8988T (cell line): ENCODE results near the gene TRIAP1.

ENCODE experiments used
- DNase-seq: peaks from one replicate; pipeline ENCODE4 v3.0.0; 2011

TRIAP1 gene

DNA sequence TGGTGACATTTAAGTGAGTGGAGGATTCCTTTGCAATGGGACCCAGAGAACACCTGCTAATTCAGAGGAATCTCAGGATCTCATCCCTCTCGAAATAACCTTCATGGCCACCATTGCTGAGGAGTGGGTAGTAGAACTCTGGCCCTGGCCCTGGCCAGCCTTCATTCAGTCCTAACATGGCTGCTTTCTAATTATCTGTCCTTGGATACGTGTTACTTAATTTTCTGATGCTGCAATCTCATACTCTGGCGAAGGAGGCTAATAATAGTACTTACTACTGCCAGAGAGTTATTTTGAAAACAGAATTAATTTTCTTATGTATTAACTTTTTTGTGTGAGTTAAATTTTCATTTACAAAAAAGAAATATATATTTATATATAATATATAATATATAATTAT is 20.4 kb downstream of the TRIAP1 start:
- no peak for DNase-seq

DNA sequence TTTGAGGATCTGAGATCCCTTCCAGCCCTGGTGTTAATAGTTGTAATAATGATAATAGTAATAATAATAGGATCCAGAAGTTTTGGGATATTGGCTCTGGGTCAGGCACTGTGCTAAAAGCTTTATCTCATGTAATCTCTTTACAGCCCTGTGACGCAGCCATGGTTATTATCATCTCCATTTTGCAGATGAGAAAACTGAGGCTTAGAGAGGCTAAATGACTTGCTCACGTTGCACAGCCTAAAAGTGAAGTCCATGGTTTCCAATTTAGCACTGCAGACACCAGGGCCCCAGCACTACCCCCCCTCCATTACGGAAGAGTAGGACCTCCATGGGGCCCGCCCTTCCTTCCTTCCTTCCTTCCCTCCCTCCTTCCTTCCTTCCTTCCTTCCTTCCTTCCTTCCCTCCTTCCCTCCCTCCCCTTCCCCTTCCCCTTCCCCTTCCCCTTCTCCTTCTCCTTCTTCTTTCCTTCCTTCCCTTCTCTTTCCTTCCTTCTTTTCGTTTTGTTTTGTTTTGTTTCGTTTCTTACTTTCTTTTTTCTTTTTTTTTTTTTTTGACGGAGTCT is 23.2 kb downstream of the TRIAP1 start:
- no peak for DNase-seq

DNA sequence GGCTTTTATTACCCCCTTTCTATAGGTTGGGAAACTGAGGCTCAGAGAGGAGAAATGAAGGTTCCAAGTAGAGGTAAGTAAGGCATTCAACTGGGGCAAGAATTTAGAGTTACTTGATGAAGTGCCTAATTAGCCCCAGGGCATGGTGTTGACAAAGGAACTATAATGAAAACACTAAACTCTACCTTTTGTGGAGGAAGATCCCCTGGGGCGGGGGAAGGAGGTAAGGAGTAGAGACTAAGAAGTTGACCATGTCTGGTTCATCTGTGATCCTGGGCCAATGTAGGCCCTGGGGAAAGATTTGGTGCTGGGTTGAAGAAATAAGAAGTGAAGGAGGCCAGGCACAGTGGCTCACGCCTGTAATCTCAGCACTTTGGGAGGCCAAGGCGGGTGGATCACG is 24.5 kb downstream of the TRIAP1 start:
- DNase-seq, result no peak

DNA sequence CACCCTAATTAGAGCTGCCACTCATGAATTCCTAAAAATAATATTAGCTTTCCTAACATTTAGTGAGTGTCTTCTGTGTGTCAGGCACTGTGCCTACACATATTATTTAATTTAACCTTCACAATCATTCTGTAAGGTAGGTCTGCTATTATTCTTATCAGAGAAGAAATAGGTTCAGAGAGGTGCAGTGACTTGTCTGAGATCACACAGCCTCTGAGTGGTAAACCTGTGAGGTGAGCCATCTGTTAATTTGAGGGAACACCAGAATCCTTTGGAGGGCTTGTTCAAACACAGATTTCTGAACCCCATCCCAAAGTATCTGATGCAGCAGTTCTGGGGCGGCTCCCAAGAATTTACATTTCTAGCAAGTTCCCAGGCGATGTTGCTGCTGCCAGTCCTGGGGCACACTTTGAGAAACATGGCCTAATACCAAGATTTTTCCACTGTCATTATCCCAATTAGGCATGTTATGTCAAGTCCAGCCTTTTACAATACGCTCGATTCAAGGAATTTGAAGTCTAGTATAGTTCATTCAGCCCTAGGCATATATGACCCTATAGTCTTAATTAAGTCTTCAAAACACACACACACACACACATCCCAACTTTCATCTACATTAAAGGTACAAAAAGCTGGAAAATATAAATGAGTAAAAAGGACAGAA is 28.1 kb downstream of the TRIAP1 start:
- DNase-seq, result no peak

DNA sequence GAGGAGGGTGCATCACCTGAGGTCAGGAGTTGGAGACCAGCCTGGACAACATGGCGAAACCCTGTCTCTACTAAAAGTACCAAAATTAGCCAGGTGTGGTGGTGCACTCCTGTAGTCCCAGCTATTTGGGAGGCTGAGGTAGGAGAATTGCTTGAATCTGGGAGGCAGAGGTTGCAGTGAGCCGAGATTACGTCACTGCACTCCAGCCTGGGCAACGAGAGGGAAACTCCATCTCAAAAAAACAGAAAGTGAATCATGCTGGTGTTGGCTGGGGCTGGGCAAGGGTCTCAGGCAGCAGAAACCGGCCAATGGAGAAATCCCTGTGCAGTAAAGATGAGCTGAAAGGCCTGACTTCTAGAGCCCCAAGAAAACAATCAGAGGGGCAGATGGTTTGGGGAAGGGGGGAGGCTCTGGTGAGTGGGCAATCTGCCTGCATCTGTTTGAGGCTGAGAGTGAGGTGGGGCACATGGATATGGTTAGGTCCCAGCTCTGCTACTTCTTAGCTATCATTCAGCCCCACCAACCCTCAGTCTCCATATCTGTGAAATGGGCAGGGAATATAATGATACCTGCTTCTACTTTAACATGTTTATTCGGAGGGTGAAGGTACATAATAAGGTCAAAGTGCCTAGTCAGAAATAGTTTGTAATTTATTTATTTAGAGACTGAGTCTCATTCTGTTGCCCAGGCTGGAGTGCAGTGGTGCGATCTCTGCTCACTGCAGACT is 29.5 kb downstream of the TRIAP1 start:
- DNase-seq, result no peak

DNA sequence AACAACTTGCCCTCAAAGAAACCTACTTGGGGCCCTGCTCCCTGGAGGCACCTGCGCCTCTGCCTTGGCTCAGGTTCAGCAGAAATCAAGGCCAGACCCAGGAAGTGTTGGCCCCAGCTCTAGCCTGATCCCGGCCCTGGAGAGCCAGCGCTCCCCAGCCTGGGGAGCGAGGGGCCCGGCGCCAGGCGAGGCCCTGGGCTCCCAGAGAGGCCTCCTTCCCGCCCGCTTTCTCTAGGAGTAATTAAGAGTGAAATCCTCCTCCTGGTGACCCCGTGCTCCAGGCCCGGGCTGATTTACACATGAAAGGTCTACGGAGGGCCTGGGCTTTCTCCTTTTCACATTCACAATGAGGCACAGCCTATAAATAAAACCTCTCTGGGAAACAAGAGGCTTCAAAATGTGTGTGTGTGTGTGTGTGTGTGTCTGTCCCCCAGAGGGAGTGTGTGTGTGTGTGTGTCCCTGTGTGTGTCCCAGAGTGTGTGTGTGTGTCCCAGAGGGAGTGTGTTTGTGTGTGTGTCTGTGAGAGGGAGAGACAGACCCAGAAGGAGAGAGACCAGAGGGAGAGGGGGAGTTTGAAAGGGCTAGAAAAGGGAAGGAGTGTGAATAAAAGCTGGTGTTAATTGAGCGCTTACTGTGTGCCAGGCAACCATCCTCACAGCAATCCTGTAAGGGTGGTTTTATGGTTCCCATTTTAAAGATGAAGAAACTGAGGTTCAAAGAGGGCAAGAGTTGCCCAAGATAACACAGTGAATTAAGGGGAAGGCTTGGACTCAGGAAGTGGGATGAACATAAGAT is 32.1 kb downstream of the TRIAP1 start:
- DNase-seq, result no peak

DNA sequence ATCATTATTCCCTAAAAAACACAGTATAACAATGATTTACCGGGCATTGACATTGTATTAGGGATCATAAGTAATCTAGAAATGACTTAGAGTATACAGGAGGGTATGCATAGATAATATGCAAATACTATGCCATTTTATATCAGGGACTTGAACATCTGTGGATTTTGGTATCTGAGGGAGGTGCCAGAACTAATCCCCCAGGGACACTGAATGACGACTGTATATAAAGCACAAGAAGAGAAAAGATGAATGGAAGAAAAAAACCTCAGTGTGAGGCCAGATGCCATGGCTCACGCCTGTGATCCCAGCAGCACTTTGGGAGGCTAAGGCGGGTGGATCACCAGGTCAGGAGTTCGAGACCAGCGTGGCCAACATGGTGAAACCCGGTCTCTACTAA is 33.8 kb downstream of the TRIAP1 start:
- DNase-seq, result no peak

DNA sequence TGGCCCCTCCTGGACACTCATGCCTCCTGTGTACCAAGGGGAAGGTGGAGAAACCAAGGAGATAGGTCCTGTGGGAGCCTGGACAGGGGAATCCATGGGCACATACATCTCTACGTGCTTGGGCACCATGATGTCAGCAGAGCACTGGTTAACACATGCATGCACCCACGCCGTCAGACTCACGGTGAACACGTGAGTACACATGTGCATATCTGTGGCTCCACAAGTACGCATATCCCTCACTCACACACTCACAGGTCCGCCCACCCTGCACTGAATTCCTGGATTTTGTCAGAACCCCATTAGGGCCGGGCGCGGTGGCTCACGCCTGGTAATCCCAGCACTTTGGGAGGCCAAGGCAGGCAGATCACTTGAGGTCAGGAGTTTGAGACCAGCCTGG is 37.4 kb downstream of the TRIAP1 start:
- DNase-seq, result no peak

DNA sequence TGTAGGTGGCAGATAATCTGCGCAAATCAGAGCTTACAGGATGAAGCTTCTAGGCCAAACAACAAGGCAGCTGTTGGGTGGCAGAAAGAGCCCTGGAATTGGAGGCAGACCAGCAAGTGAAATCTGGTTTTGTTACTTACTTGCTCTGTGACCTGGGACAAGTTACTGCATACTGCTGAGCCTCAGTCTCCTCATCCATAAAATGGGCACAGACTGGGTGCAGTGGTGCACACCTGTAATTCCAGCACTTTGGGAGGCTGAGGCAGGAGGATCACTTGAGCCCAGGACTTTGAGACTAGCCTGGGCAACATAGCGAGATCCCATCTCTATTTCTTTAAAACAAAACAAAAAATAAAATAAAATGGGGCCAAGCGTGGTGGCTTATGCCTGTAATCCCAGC is 39.6 kb downstream of the TRIAP1 start:
- no peak for DNase-seq

DNA sequence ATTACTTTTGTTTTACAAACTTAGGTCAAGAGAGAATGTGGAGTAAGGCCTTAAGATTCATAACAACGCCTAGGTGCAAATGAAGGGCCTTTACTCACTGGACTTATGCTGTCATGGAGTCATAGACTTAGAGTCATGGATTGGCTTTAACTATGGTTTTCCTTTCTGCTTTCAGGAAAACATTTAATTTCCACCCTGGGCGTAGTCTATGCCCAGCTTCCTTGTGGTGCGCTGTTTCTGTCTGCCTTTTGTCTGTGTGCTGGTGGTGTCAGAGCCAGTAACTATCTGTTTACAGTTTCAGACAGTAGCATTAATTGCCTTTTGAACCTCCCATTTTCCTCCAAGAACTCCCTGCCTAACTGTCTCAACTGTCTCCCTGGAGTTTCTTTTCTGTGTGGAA is 40.1 kb downstream of the TRIAP1 start:
- DNase-seq, result no peak

DNA sequence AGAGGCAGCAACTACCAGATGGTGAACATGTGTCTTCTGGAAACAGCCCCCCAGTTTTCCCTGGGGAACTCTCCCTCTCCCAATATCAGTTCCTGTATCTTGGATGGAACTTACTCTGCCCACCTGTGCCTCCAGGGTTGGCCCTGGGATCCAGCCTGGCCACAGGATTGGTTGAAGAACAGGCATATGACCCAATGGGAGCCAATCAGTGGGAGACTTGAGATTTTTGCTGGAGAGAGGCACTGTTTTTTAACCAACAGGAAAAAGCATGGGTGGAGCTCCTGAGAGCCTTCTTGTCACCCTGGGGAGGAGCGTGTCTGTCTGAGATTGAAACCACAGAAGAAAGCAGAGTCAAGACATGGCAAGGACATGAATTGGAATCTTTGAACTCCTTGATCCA is 41.9 kb downstream of the TRIAP1 start:
- DNase-seq, result no peak

DNA sequence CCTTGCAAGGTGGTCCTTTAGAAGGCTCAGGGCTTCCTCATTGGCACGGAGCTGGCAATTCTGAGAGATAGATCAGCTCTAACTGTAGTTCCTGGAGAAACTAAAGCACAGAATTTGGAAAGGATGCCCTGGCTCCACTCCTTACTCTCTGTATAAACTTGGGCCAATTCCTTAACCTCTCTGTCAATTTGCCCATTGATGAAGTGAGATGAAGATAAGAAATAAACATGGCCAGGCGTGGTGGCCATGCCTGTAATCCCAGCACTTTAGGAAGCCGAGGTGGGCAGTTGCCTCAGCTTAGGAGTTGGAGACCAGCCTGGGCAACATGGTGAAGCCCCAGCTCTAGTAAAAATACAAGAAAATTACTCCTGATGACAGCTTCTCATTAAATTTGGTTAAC is 42.3 kb downstream of the TRIAP1 start:
- DNase-seq, result no peak

DNA sequence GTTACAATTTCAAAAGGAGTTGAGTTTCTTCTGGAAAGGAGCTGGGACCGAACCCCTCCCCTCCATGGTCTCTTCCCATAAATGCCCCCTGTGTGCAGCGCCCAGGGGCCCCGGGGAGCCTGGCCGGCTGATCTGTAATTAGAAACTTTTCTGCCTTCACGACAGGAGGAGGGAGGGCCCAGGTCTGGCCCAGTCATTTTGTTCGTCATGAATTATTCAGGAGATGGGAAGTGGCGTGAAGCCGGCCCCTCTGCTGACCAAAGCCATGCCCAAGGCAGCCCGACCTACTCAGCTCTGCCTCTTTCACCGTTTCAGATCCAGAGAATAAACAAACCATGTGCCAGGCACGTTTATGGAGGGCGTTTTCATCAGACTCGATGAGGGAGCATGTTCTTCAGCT is 44.0 kb downstream of the TRIAP1 start:
- DNase-seq, result no peak

DNA sequence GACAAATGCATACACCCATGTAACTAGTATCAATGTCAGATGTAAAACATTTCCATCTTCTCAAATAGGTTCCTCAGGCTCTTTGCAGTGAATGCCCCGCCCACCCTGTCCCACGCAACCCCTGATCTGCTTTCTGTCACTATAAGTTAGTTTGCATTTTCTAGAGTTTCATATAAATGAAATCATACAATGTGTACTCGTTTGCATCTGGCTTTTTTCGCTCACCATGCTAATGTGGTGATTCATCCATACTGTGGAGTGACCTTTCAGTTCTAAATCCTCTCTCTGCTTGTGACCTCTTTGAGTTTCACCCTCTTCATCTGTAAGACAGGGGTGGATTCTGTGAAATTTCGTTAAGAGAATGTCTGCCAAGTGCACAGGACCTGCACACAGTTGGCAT is 46.7 kb downstream of the TRIAP1 start:
- no peak for DNase-seq

DNA sequence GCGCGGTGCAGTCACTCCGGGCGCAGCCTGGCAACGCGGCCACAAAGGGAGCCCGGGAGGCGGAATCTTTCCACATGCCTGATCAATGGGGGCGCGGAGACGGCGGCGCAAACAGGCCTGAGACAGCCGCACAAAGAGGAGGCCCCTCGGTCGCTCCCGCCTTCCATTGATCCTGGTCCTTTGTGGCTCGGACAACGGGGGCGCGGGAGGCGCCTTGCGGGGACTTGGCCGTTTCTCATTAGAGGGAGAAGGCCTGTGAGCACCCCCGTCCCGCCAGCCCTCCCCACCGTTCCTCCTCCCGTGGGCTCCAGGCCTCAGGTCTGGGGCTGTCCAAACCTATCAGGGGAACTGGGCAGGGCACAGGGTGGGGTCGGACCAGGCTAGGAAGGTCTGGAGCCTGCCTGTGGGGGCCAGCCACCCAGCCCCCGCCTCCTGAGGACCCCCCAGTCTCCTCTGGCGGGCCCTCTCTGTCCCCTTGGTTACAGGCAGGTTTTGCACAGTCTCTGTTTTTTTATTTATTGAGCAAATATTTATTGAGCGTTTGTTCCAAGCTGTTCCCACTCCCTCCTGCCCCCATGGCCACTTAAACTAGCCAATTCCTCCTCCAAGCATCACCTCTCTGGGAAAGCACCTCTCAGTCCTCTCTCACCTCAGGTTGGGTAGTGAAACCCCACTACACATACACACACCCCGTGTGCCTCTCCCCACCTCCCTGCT is 48.2 kb downstream of the TRIAP1 start:
- DNase-seq, result peak; percentile 39

DNA sequence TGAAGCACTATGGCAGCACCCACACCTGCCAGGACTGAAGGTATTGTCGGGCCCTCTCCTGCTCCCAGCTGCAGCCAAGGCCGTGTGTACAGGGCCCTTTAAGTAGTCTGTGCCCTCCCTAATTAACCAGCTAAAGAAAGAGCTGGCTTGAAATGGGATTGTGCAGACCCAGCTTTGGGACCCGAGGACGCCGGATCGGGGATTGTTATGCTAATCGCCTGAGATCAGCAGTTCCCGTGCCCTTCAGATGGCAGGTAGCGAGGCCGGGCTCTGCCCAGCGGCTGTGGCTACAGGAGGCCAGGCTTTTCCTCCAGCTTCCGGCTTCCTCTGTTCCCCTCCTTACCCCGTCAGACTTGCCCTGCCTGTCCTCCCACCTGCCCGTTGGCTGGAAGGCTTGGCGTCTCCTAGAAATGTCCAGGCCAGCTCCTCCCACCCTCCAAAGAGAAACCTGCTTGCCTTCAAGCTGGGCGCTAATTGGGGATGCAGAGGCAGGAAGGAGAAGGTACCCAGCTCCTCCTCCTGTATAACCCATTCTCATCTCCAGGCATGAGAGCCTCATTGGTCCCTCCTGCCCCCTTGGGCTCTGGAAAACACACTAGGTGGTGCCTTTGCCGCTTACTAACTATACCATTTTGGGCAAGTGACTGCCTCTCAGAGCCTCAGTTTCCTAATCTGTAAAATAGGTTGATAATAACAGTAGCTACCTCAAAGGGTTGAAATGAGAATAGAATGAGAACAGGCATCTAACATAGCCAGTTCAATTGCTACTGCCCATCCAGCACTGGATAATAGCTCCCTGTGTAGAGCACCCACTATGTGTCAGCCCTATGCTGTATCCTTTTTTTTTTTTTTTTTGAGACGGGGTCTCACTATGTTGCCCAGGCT is 51.5 kb downstream of the TRIAP1 start:
- DNase-seq, result no peak
